ENCODE measurements around the gene SPRR2G. TPM values are rescaled to one million over a fixed set of nuclear protein-coding genes. Genes with fewer than 3 reads are reported as not detected.
"Not testable (repeated sequence)": the region's sequence is repeated elsewhere in the genome, so short reads cannot be mapped to it uniquely, and the experiment has no call there.

The SPRR2G gene
- total RNA-seq, 4 donors from 2014 or later: not detected

- no peak overlapping the region for H3K27ac ChIP-seq
- H3K4me3 ChIP-seq: no peak overlapping the region
- TF ChIP-seq POLR2AphosphoS5 (IDR thresholded peaks at IDR 0.05): no peak
- H3K4me1 ChIP-seq: no peaks in the 10 kb centered on the region
- intact Hi-C loops (cut with DNase I; ENCODE audit: low total_unique reads) (no loop called here), in situ Hi-C loops (cut with MboI; ENCODE audit: low pct_ligation_motif_present in 1 of 4, low pct_unique_long_range_greater_than_20kb in 1 of 4, low sequenced_read_pairs in 3 of 4) (no loop called here)
- H3K27me3 ChIP-seq: no peaks in the 10 kb centered on the region
- 38 to 73% methylated on average over 1 to 3 of the region's 3 CpGs for WGBS, 2 donors (ENCODE audit: low coverage in 1 of 2)
- no peaks in the 10 kb centered on the region for H3K36me3 ChIP-seq
- DNase-seq: no peak
- no peaks in the 10 kb centered on the region for H3K9me3 ChIP-seq
These were observed 10.2 kb downstream of the SPRR2G start for GRCh38 chr1:153140484-153140883.

- Histone ChIP-seq H3K27me3 (no peaks in the 10 kb centered on the region), H3K27ac (no peak overlapping the region), H3K4me1 (no peaks in the 10 kb centered on the region), H3K9me3 (no peaks in the 10 kb centered on the region), H3K4me3 (no peak overlapping the region), H3K36me3 (no peaks in the 10 kb centered on the region)
- no peak for DNase-seq
- TF ChIP-seq CTCF (IDR thresholded peaks at IDR 0.05): no peak
- no peak for TF ChIP-seq POLR2AphosphoS5 (IDR thresholded peaks at IDR 0.05)
- WGBS, 2 donors (ENCODE audit: low coverage in 1 of 2): 90% methylated on average over 1 of the region's 2 CpGs; no CpG with 5 or more reads in 1 of the 2 donors
- in situ Hi-C loops (cut with MboI; ENCODE audit: low pct_ligation_motif_present in 1 of 4, low pct_unique_long_range_greater_than_20kb in 1 of 4, low sequenced_read_pairs in 3 of 4): no loop called here
- intact Hi-C loops (cut with DNase I; ENCODE audit: low total_unique reads): no loop called here
These were observed 16.9 kb downstream of the SPRR2G start for GRCh38 chr1:153133743-153134142.

GRCh38 chr1:153133267-153133666 is 17.4 kb downstream of the SPRR2G start:
- Histone ChIP-seq H3K27me3 (no peaks in the 10 kb centered on the region), H3K36me3 (no peaks in the 10 kb centered on the region), H3K4me1 (no peaks in the 10 kb centered on the region), H3K9me3 (no peaks in the 10 kb centered on the region), H3K4me3 (no peak overlapping the region), H3K27ac (no peak overlapping the region)
- intact Hi-C loops (cut with DNase I; ENCODE audit: low total_unique reads): no loop called here
- TF ChIP-seq EP300 (IDR thresholded peaks at IDR 0.05; ENCODE audit: low read depth) (no peak), CTCF (IDR thresholded peaks at IDR 0.05) (no peak), POLR2AphosphoS5 (IDR thresholded peaks at IDR 0.05) (no peak), POLR2A (IDR thresholded peaks at IDR 0.05) (no peak)
- DNase-seq: no peak
- in situ Hi-C loops (cut with MboI; ENCODE audit: low pct_ligation_motif_present in 1 of 4, low pct_unique_long_range_greater_than_20kb in 1 of 4, low sequenced_read_pairs in 3 of 4): no loop called here
- WGBS, 2 donors (ENCODE audit: low coverage in 1 of 2): 81% methylated on average over 1 of the region's 1 CpG; no CpG with 5 or more reads in 1 of the 2 donors

- H3K9me3 ChIP-seq; H3K4me3 ChIP-seq; in situ Hi-C loops (cut with MboI; ENCODE audit: low pct_ligation_motif_present in 1 of 4, low pct_unique_long_range_greater_than_20kb in 1 of 4, low sequenced_read_pairs in 3 of 4): not testable (repeated sequence)
These were observed 22.0 kb downstream of the SPRR2G start for GRCh38 chr1:153128688-153129087.

GRCh38 chr1:153127296-153127695 is 23.4 kb downstream of the SPRR2G start:
- Histone ChIP-seq H3K36me3 (no peaks in the 10 kb centered on the region), H3K9me3 (no peaks in the 10 kb centered on the region), H3K27ac (no peak overlapping the region), H3K27me3 (no peaks in the 10 kb centered on the region), H3K4me3 (no peak overlapping the region), H3K4me1 (no peaks in the 10 kb centered on the region)
- no peak for DNase-seq
- no peak for TF ChIP-seq EP300 (IDR thresholded peaks at IDR 0.05; ENCODE audit: low read depth)
- no peak for TF ChIP-seq POLR2A (IDR thresholded peaks at IDR 0.05)
- no peak for TF ChIP-seq POLR2AphosphoS5 (IDR thresholded peaks at IDR 0.05)
- TF ChIP-seq CTCF (IDR thresholded peaks at IDR 0.05): no peak
- WGBS, 2 donors (ENCODE audit: low coverage in 1 of 2): 63 to 66% methylated on average over 2 of the region's 2 CpGs
- intact Hi-C loops (cut with DNase I; ENCODE audit: low total_unique reads) (no loop called here), in situ Hi-C loops (cut with MboI; ENCODE audit: low pct_ligation_motif_present in 1 of 4, low pct_unique_long_range_greater_than_20kb in 1 of 4, low sequenced_read_pairs in 3 of 4) (no loop called here)

More at GRCh38 chr1:153128688-153129087, 22.0 kb downstream of the SPRR2G start:
- H3K27ac ChIP-seq; DNase-seq; intact Hi-C loops (cut with DNase I; ENCODE audit: low total_unique reads); H3K27me3 ChIP-seq; H3K36me3 ChIP-seq; H3K4me1 ChIP-seq: not testable (repeated sequence)
- 80 to 89% methylated on average over 3 to 4 of the region's 4 CpGs for WGBS, 2 donors (ENCODE audit: low coverage in 1 of 2)
